AG10803 (cell line): Measurements from ENCODE around the gene P2RY2.

Source experiments
- DNase-seq: peaks from one replicate; pipeline ENCODE4 v3.0.0; 2010; ENCODE audit warnings: low read depth
- H3K4me3 ChIP-seq: 2 replicates; pipeline ENCODE4 v1.5.1; 2011; ENCODE audit warnings: mild to moderate bottlenecking, low read length, control low read depth
- TF ChIP-seq, protein P1 (sequence below): conservative IDR thresholded peaks from 2 replicates; pipeline ENCODE4 v1.5.1; 2011; ENCODE audit warnings: mild to moderate bottlenecking, low read length, control low read depth, inconsistent platforms

P2RY2 gene

GRCh38 chr11:73206801-73207200, 11.3 kb upstream of the P2RY2 start:
- TF ChIP-seq, protein P1, sequence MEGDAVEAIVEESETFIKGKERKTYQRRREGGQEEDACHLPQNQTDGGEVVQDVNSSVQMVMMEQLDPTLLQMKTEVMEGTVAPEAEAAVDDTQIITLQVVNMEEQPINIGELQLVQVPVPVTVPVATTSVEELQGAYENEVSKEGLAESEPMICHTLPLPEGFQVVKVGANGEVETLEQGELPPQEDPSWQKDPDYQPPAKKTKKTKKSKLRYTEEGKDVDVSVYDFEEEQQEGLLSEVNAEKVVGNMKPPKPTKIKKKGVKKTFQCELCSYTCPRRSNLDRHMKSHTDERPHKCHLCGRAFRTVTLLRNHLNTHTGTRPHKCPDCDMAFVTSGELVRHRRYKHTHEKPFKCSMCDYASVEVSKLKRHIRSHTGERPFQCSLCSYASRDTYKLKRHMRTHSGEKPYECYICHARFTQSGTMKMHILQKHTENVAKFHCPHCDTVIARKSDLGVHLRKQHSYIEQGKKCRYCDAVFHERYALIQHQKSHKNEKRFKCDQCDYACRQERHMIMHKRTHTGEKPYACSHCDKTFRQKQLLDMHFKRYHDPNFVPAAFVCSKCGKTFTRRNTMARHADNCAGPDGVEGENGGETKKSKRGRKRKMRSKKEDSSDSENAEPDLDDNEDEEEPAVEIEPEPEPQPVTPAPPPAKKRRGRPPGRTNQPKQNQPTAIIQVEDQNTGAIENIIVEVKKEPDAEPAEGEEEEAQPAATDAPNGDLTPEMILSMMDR: no peak
- H3K4me3 ChIP-seq: no peak overlapping the region
- no peak for DNase-seq

DNA sequence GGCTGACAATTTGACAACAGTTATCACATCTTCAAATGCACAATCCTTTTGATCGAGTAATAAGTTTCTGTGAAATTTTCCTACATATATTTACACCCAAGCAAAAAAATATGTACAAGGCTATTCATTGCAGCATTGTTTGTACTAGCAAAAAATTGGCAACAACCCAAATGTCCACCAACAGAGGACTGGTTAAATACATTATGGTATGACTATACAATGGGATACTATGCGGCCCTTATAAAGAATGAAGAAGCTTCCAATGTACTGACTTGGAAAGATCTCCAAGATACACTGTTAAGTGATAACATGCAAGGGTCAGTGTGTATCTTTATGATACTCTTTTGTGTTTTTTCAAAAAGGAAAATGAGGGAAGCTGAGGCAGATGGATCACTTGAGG, 8.2 kb upstream of the P2RY2 start:
- no peak overlapping the region for H3K4me3 ChIP-seq
- TF ChIP-seq, protein P1: no peak
- DNase-seq: no peak

DNA sequence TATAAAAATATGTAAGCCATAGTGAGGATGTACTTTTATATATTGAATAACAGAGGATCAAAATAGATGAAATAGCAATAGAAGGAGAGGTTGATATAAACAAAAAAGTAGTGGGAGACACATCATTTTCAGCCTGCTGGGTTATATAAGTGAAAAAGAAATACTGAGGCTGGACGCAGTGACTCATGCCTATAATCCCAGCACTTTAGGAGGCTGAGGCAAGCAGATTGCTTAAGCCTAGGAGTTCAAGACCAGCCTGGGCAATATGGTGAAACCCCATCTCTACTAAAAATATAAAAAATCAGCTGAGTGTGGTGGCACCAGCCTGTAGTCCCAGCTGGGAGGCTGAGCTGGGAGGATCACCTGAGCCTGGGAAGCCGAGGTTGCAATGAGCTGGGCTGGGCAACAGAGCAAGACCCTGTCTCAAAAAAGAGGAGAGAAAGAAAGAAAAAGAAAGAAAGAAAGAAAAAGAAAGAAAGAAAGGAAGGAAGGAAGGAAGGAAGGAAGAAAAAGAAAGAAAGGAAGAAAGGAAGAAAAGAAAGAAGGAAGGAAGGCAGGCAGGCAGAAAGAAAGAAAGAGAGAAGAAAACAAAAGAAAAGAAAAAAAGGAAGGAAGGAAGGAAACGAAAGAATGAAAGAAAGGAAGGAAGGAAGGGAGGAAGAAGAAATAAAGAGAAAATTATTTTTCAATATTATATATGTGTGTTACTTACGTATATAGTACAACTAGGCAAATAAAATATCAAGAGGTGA, 7.0 kb upstream of the P2RY2 start:
- DNase-seq: no peak
- TF ChIP-seq, protein P1: no peak
- H3K4me3 ChIP-seq: no peak overlapping the region

GRCh38 chr11:73213196-73214143, 4.6 kb upstream of the P2RY2 start:
- DNase-seq: no peak
- H3K4me3 ChIP-seq: no peak overlapping the region
- TF ChIP-seq, protein P1: no peak

- no peak for DNase-seq
- no peak overlapping the region for H3K4me3 ChIP-seq
- TF ChIP-seq, protein P1: no peak
Observed at GRCh38 chr11:73215191-73216134, 2.6 kb upstream of the P2RY2 start.

GRCh38 chr11:73216465-73216864, 1.6 kb upstream of the P2RY2 start:
- DNase-seq: no peak
- no peak overlapping the region for H3K4me3 ChIP-seq
- TF ChIP-seq, protein P1: no peak
